ENCODE data around the gene MSH5. TPM values are rescaled to one million over a fixed set of nuclear protein-coding genes. Genes with fewer than 3 reads are reported as not detected.

The MSH5 gene
- total and polyA plus RNA-seq, 2 of the 13 experiments (the other 11 are each of a cell fraction or from before 2014, with no cell fraction given) = 10.2 to 38.7 TPM

DNA sequence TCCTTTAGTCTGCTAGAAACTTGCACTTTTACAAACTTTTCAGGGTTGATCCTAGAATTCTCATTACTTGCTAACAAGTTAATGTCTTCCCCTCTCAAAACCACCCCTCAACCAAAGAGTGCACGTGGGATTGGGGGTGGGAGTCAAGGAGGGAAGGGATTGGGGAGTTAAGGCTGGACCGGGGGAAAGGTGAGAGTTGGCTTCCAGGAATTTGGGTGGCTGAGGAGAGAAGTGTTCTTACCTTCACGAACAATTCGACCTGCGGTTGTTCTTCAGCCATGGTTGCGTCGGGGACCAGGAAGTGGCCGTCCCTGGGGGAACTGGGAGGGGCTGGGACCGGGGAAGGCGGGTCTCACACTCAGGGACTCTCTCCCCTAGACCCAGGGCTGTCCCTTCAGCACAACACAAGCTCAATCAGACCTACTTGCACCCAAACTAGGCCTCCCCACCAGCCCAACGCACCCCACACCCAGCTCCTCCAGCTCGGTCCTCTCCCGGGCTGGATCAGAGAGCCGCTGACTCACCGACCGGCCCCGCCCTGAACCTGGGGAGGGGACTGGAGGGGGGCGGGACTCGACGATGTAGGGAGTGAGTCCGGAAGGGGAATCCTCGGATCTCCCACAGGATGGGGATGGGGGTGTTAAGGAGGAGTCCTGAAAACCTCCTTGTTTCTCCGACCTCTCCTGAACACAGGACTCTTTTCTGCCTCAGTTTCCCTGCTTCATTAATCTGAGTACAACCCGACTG is 3.6 kb upstream of the MSH5 start, which contains the start of gene CLIC1 (continued):
- TF ChIP-seq, protein P1, sequence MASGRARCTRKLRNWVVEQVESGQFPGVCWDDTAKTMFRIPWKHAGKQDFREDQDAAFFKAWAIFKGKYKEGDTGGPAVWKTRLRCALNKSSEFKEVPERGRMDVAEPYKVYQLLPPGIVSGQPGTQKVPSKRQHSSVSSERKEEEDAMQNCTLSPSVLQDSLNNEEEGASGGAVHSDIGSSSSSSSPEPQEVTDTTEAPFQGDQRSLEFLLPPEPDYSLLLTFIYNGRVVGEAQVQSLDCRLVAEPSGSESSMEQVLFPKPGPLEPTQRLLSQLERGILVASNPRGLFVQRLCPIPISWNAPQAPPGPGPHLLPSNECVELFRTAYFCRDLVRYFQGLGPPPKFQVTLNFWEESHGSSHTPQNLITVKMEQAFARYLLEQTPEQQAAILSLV (CRISPR knock-in tag; IDR thresholded peaks at IDR 0.05; ENCODE audit: borderline replicate concordance) = no peak
- TF ChIP-seq AHR (CRISPR knock-in tag; IDR thresholded peaks at IDR 0.05) (no peak; the same call in 1 of the 2 replicates), ZKSCAN5 (CRISPR knock-in tag; IDR thresholded peaks at IDR 0.05) (no peak; the same call in 1 of the 2 replicates), ZNF781 (CRISPR knock-in tag; IDR thresholded peaks at IDR 0.05; ENCODE audit: borderline replicate concordance, not compliant biosample characterization) (no peak), HNF4A (CRISPR knock-in tag; IDR thresholded peaks at IDR 0.05) (peak; percentile 67), NONO (IDR thresholded peaks at IDR 0.05) (no peak), NONO (CRISPR knock-in tag; conservative IDR thresholded peaks at IDR 0.05) (peak; percentile 85), ARHGAP35 (CRISPR knock-in tag; IDR thresholded peaks at IDR 0.05; ENCODE audit: borderline replicate concordance) (peak; percentile 60; the same call in 1 of the 2 replicates), HOXA9 (CRISPR knock-in tag; IDR thresholded peaks at IDR 0.05; ENCODE audit: borderline replicate concordance) (0 out of 2 replicates have a peak, but pooled peaks have one; percentile 72), ZC3H13 (CRISPR knock-in tag; IDR thresholded peaks at IDR 0.05) (peak; percentile 82)
- TF ChIP-seq, protein P2, sequence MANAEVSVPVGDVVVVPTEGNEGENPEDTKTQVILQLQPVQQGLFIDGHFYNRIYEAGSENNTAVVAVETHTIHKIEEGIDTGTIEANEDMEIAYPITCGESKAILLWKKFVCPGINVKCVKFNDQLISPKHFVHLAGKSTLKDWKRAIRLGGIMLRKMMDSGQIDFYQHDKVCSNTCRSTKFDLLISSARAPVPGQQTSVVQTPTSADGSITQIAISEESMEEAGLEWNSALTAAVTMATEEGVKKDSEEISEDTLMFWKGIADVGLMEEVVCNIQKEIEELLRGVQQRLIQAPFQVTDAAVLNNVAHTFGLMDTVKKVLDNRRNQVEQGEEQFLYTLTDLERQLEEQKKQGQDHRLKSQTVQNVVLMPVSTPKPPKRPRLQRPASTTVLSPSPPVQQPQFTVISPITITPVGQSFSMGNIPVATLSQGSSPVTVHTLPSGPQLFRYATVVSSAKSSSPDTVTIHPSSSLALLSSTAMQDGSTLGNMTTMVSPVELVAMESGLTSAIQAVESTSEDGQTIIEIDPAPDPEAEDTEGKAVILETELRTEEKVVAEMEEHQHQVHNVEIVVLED (CRISPR knock-in tag; IDR thresholded peaks at IDR 0.05; ENCODE audit: borderline replicate concordance) = no peak; the same call in 1 of the 2 replicates
- TF ChIP-seq, protein P3, sequence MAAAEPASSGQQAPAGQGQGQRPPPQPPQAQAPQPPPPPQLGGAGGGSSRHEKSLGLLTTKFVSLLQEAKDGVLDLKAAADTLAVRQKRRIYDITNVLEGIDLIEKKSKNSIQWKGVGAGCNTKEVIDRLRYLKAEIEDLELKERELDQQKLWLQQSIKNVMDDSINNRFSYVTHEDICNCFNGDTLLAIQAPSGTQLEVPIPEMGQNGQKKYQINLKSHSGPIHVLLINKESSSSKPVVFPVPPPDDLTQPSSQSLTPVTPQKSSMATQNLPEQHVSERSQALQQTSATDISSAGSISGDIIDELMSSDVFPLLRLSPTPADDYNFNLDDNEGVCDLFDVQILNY (CRISPR knock-in tag; conservative IDR thresholded peaks at IDR 0.05) = 0 out of 2 replicates have a peak, but pooled peaks have one; percentile 14
- TF ChIP-seq, protein P4, sequence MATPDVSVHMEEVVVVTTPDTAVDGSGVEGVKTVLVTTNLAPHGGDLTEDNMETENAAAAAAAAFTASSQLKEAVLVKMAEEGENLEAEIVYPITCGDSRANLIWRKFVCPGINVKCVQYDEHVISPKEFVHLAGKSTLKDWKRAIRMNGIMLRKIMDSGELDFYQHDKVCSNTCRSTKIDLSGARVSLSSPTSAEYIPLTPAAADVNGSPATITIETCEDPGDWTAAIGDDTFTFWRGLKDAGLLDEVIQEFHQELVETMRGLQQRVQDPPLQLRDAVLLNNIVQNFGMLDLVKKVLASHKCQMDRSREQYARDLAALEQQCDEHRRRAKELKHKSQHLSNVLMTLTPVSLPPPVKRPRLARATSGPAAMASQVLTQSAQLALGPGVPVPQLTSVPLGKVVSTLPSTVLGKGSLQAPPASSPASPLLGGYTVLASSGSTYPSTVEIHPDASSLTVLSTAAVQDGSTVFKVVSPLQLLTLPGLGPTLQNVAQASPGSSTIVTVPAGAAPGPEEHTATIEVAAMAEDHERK (CRISPR knock-in tag; IDR thresholded peaks at IDR 0.05; ENCODE audit: low read depth) = 0 out of 2 replicates have a peak, but pooled peaks have one; percentile 21

All from HepG2 (cell line).